Heart right ventricle (tissue), 16 donors: ENCODE results near the gene FGD4. TPM values are rescaled to one million over a fixed set of nuclear protein-coding genes. Genes with fewer than 3 reads are reported as not detected.
A peak's percentile ranks its signal among the peaks of the same experiment; 100 is the strongest.

Source experiments
- ATAC-seq, 8 donors: fragments of 200-7000 bp; cut with Tn5 transposase; one replicate each; pipeline ENCODE4 v1.9.1; 2020; ENCODE audit warnings: mild to moderate bottlenecking in 8 of 8, moderate library complexity in 8 of 8, moderate number of reproducible peaks in 1 of 8
- DNase-seq, 2 donors: peaks; one replicate each; pipeline ENCODE4 v3.0.0-alpha.2; 2020
- H3K27ac ChIP-seq, 10 donors: fragments of 200-600 bp; sonication (generic) in 2 of 10; one replicate each; pipeline versions ENCODE4 v1.5.0 to v1.8.0; 2020 to 2022; ENCODE audit warnings: mild to moderate bottlenecking in 3 of 10
- H3K27me3 ChIP-seq, 7 donors: fragments of 200-600 bp; one replicate each; pipeline ENCODE4 v1.8.0; 2021 to 2022; ENCODE audit warnings: mild to moderate bottlenecking in 2 of 7
- H3K36me3 ChIP-seq, 9 donors: fragments of 200-600 bp; sonication (generic) in 1 of 9; one replicate each; pipeline versions ENCODE4 v1.5.0 to v1.8.0; 2020 to 2022; ENCODE audit warnings: mild to moderate bottlenecking in 2 of 9
- H3K4me1 ChIP-seq, 9 donors: fragments of 200-600 bp; sonication (generic) in 1 of 9; one replicate each; pipeline versions ENCODE4 v1.5.0 to v1.8.0; 2020 to 2022; ENCODE audit warnings: mild to moderate bottlenecking in 4 of 9
- H3K4me3 ChIP-seq, 10 donors: fragments of 200-600 bp; sonication (generic) in 2 of 10; one replicate each; pipeline versions ENCODE4 v1.5.0 to v1.8.0; 2020 to 2022; ENCODE audit warnings: mild to moderate bottlenecking in 7 of 10, moderate library complexity in 2 of 10
- H3K9me3 ChIP-seq, 11 donors: fragments of 200-600 bp in 10 of 11; sonication (generic) in 2 of 11; one replicate each; pipeline versions ENCODE4 v1.5.0 to v1.8.0; 2013 to 2022; ENCODE audit warnings: mild to moderate bottlenecking in 2 of 11, control low read depth in 1 of 11, moderate library complexity in 1 of 11
- CTCF ChIP-seq, 9 donors: fragments of 200-600 bp; sonication (generic) in 2 of 9; IDR thresholded peaks; one replicate each; pipeline versions ENCODE4 v1.5.0 to v1.8.0; 2021 to 2022; ENCODE audit warnings: antibody characterized with exemption in 9 of 9, mild to moderate bottlenecking in 5 of 9, moderate library complexity in 1 of 9
- WGBS, 2 donors: extraction: QIAGEN DNeasy Blood & Tissue Kit; methylation state at CpG; one replicate each; pipeline ENCODE4 v1.1.7; 2013; ENCODE audit warnings: inconsistent platforms in 1 of 2; 5-methylcytosine and 5-hydroxymethylcytosine counted together
- intact Hi-C, 10 donors: fragments of 100-400 bp; cut with DNase I; formaldehyde crosslinking; loops; one replicate each; pipeline versions ENCODE4 v1.11.1 to v1.14.2; 2022
- polyA plus RNA-seq, 2 donors: library from polyadenylated mRNA; stranded (reverse); fragments of 200-250 nt; gene quantifications; one replicate each; pipeline ENCODE4 v1.2.3, GENCODE V29; 2013
- total RNA-seq, 10 donors: library from RNA; stranded (reverse); fragmentation: NEBNext Ultra II Directional in 3 of 10; extraction: Animal tissue kit (Norgen Biotek cat#: 25700) in 3 of 10; gene quantifications; one replicate each; pipeline versions ENCODE4 v1.2.1 to v1.2.4, GENCODE V29; 2021 to 2023
- donor health status: Arrhythmogenic right ventricular cardiomyopathy.
- donor health status: ischemic (EF 13 %, LVEDD 7.1; RV severe dilation, severe dysfunction).
- donor health status: healthy with polysubstance abuse.
- donor health status: DM: no; HTN: yes; CAD: no.
- donor health status: DM: no; HTN: no; CAD: no.
- donor health status: ischemic (EF 25% LVEDD 6.9; RV normal size, moderate dysfunction).
- donor health status: ischemic (EF 25% LVEDD 5.7; RV mildly dilated, moderate dysfunction).
- donor health status: healthy.
- donor health status: DM: yes; HTN: yes; CAD: no.
- donor health status: Ischemic cardiomyopathy.
- donor health status: ischemic (EF 35%, LVEDD 5.7; RV mildly dilated, moderate dysfunction).
- donor health status: nonischemic (EF 11% LVEDD 7.7; RV severe dilation, severe dysfunction).
- donor health status: DM: yes; HTN: yes; CAD: no.
- donor health status: PGD.
- donor health status: ischemic (EF 29% LVEDD 5.4; RV normal size, mild dysfunction).
- donor health status: nonischemic (EF 23%, LVEDD 6.1; RV moderate dilation, normal function).

FGD4 gene
- total and polyA plus RNA-seq, 12 donors: 2.6 to 36.9 (median 25.5) TPM

GRCh38 chr12:32586390-32586789 lies 187.0 kb downstream of the FGD4 start:
- H3K27me3 ChIP-seq: no peaks in the 10 kb centered on the region
- peak in 2 of 8 donors; percentile 30 to 35 for ATAC-seq
- H3K4me1 ChIP-seq: peaks cover 0 to 56% (median 12%) of the 10 kb centered on the region in 9 donors
- no peak for DNase-seq
- intact Hi-C loops: no loop called here
- no peak overlapping the region for H3K4me3 ChIP-seq
- peaks cover 0 to 62% (median 8%) of the 10 kb centered on the region in 9 donors for H3K36me3 ChIP-seq
- no peaks in the 10 kb centered on the region for H3K9me3 ChIP-seq
- 50 to 65% methylated on average over 2 of the region's 2 CpGs for WGBS, 2 donors
- peak overlapping the region in 3 of 10 donors; percentile 4 to 80 (median 33) for H3K27ac ChIP-seq
- TF ChIP-seq CTCF (IDR thresholded peaks at IDR 0.05): no peak

GRCh38 chr12:32587581-32588495 lies 188.5 kb downstream of the FGD4 start:
- Histone ChIP-seq H3K4me3 (no peak overlapping the region), H3K27ac (peak overlapping the region in 1 of 10 donors; percentile 80), H3K4me1 (peaks cover 0 to 61% (median 14%) of the 10 kb centered on the region in 9 donors), H3K36me3 (peaks cover 0 to 54% (median 0%) of the 10 kb centered on the region in 9 donors), H3K9me3 (no peaks in the 10 kb centered on the region), H3K27me3 (no peaks in the 10 kb centered on the region)
- peak in 1 of 8 donors; percentile 33 for ATAC-seq
- no peak for TF ChIP-seq CTCF (IDR thresholded peaks at IDR 0.05)
- DNase-seq: no peak
- 93 to 95% methylated on average over 4 of the region's 4 CpGs for WGBS, 2 donors
- intact Hi-C loops: no loop called here

- WGBS, 2 donors: 82 to 86% methylated on average over 3 of the region's 3 CpGs
- peaks cover 0 to 53% (median 20%) of the 10 kb centered on the region in 9 donors for H3K4me1 ChIP-seq
- TF ChIP-seq CTCF (IDR thresholded peaks at IDR 0.05): no peak
- H3K27me3 ChIP-seq: no peaks in the 10 kb centered on the region
- DNase-seq (no peak), ATAC-seq (no peak)
- H3K36me3 ChIP-seq: peaks cover 0 to 46% (median 0%) of the 10 kb centered on the region in 9 donors
- H3K9me3 ChIP-seq: no peaks in the 10 kb centered on the region
- H3K27ac ChIP-seq: peak overlapping the region in 1 of 10 donors; percentile 80
- H3K4me3 ChIP-seq: no peak overlapping the region
- intact Hi-C loops: no loop called here
Observed at GRCh38 chr12:32588604-32589003, 189.2 kb downstream of the FGD4 start.

- 68 to 82% methylated on average over 4 of the region's 4 CpGs for WGBS, 2 donors
- intact Hi-C loops: no loop called here
- Histone ChIP-seq H3K4me1 (peaks cover 0 to 52% (median 20%) of the 10 kb centered on the region in 9 donors), H3K36me3 (peaks cover 0 to 47% (median 0%) of the 10 kb centered on the region in 9 donors), H3K4me3 (no peak overlapping the region), H3K27ac (peak overlapping the region in 1 of 10 donors; percentile 80), H3K9me3 (no peaks in the 10 kb centered on the region), H3K27me3 (no peaks in the 10 kb centered on the region)
- no peak for TF ChIP-seq CTCF (IDR thresholded peaks at IDR 0.05)
- ATAC-seq: peak in 1 of 8 donors; percentile 27
- DNase-seq: no peak
Observed at GRCh38 chr12:32589165-32589865, 190.0 kb downstream of the FGD4 start.
